NAMALWA (cell line): ENCODE results near the gene GDA.
"Not testable (repeated sequence)": the region's sequence is repeated elsewhere in the genome, so short reads cannot be mapped to it uniquely, and the experiment has no call there.

ENCODE experiments used
- DNase-seq: peaks from one replicate; pipeline ENCODE4 v3.0.0-alpha.2; 2015; ENCODE audit warnings: low spot score

GDA gene

GRCh38 chr9:72278959-72279358 is 129.7 kb downstream of the GDA start:
- DNase-seq: no peak

- DNase-seq: peak; percentile 72
These were observed 131.8 kb downstream of the GDA start for GRCh38 chr9:72280913-72281500.

GRCh38 chr9:72289401-72289800 is 140.2 kb downstream of the GDA start:
- DNase-seq: no peak

GRCh38 chr9:72290311-72290710 is 141.1 kb downstream of the GDA start:
- no peak for DNase-seq

GRCh38 chr9:72291576-72291975 is 142.3 kb downstream of the GDA start:
- DNase-seq: not testable (repeated sequence)

GRCh38 chr9:72292256-72292682 is 143.0 kb downstream of the GDA start:
- peak; percentile 48 for DNase-seq

- peak; percentile 10 for DNase-seq
These were observed 143.8 kb downstream of the GDA start for GRCh38 chr9:72292874-72293607.

- no peak for DNase-seq
These were observed 145.7 kb downstream of the GDA start for GRCh38 chr9:72294936-72295335.

GRCh38 chr9:72297516-72297915 is 148.3 kb downstream of the GDA start:
- DNase-seq: no peak

GRCh38 chr9:72299017-72299603 is 149.9 kb downstream of the GDA start:
- DNase-seq: no peak

GRCh38 chr9:72300873-72301272 is 151.6 kb downstream of the GDA start:
- no peak for DNase-seq
